SH-SY5Y (cell line): ENCODE results near the gene MYRIP.

Source experiments
- GATA2 ChIP-seq: IDR thresholded peaks from 2 replicates; pipeline ENCODE4 v1.6.1; 2011; ENCODE audit warnings: mild to moderate bottlenecking, low read depth, low read length
- GATA3 ChIP-seq: IDR thresholded peaks from 2 replicates; pipeline ENCODE4 v1.6.1; 2011; ENCODE audit warnings: low read depth, mild to moderate bottlenecking, low read length, moderate library complexity

DNA sequence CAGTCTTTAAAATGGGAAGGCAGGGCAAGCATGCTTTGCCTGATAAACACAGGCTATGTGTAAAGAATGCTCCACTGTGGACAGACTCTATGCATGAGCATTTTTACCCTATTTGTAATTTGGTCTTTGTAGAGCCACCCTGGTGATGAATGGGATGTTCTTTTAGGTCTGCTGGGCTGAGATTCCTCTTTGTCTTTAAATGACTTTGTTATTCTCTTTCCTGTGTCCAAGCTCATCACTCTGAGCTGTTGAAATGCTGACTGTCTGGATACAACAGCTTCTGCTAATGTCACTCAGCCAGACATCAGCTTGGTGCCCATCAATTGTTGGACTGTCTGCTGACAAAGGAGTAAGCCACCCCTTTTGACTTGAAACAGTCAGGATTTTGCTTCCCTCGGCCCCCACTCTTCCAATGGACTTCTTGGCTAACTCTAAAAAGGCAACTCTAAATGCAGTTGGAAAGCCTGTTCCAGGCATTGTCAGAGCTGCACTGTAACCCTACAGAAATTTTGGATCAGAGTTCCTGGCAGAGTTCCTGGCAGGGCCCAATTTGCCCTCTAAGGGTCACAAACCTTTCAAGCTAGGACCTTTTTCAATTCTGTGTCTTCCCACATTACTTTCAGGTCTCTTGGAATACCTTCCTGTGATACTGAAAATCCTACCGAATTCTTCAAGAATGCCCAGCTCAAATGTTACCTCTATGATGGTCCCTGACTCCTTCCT is 459.6 kb downstream of the MYRIP start:
- TF ChIP-seq GATA2 (no peak), GATA3 (no peak)
